Urinary bladder (tissue), 4 donors: ENCODE data around the gene RBL2. TPM values are rescaled to one million over a fixed set of nuclear protein-coding genes. Genes with fewer than 3 reads are reported as not detected.
A peak's percentile ranks its signal among the peaks of the same experiment; 100 is the strongest.
"Not testable (repeated sequence)": the region's sequence is repeated elsewhere in the genome, so short reads cannot be mapped to it uniquely, and the experiment has no call there.

Experiments used
- DNase-seq: peaks from one replicate; pipeline ENCODE4 v3.0.0-alpha.2; 2015; ENCODE audit errors: extremely low spot score
- H3K27ac ChIP-seq: one replicate; pipeline ENCODE4 v1.5.1; 2013; ENCODE audit warnings: low read depth, mild to moderate bottlenecking, moderate library complexity
- H3K36me3 ChIP-seq: one replicate; pipeline ENCODE4 v1.6.1; 2013; ENCODE audit warnings: mild to moderate bottlenecking, moderate library complexity; ENCODE audit not compliant: insufficient read depth
- H3K4me1 ChIP-seq: one replicate; pipeline ENCODE4 v1.6.1; 2013; ENCODE audit warnings: mild to moderate bottlenecking, moderate library complexity; ENCODE audit not compliant: insufficient read depth
- H3K4me3 ChIP-seq: one replicate; pipeline ENCODE4 v1.5.1; 2013; ENCODE audit warnings: low read depth, low read length
- WGBS: extraction: QIAGEN DNeasy Blood & Tissue Kit; methylation state at CpG from one replicate; pipeline ENCODE4 v1.1.7; 2013; 5-methylcytosine and 5-hydroxymethylcytosine counted together
- polyA plus RNA-seq: library from polyadenylated mRNA; stranded (reverse); fragments of 200-250 nt; gene quantifications from one replicate; pipeline ENCODE4 v1.2.3, GENCODE V29; 2013
- total RNA-seq: library from RNA; depleted of rRNA; stranded (reverse); fragments of >200 nt; gene quantifications from one replicate; pipeline ENCODE4 v1.2.3, GENCODE V29; 2014
- donor health status: healthy with polysubstance abuse.
- donor health status: healthy.

The RBL2 gene
- total and polyA plus RNA-seq, 2 donors = 67.3 to 175 TPM

- WGBS = 76% methylated on average over 2 of the region's 2 CpGs
- H3K4me1 ChIP-seq = peaks cover 2% of the 10 kb centered on the region
- DNase-seq = no peak
- H3K27ac ChIP-seq = no peak overlapping the region
- H3K4me3 ChIP-seq = no peak overlapping the region
- no peaks in the 10 kb centered on the region for H3K36me3 ChIP-seq
Measured at GRCh38 chr16:53515811-53516210, 81.5 kb downstream of the RBL2 start.

- no peak overlapping the region for H3K27ac ChIP-seq
- no peaks in the 10 kb centered on the region for H3K36me3 ChIP-seq
- no peak overlapping the region for H3K4me3 ChIP-seq
- peaks cover 2% of the 10 kb centered on the region for H3K4me1 ChIP-seq
- DNase-seq = no peak
- WGBS = 94% methylated on average over 4 of the region's 4 CpGs
Measured at GRCh38 chr16:53517851-53518250, 83.6 kb downstream of the RBL2 start.

GRCh38 chr16:53518550-53519416, 84.5 kb downstream of the RBL2 start:
- Histone ChIP-seq H3K27ac (peak overlapping the region; percentile 28), H3K36me3 (no peaks in the 10 kb centered on the region), H3K4me1 (peaks cover 2% of the 10 kb centered on the region), H3K4me3 (no peak overlapping the region)
- 46% methylated on average over 19 of the region's 19 CpGs for WGBS
- DNase-seq = no peak

- DNase-seq = no peak
- H3K27ac ChIP-seq = no peak overlapping the region
- 84% methylated on average over 8 of the region's 8 CpGs for WGBS
- H3K4me1 ChIP-seq = peaks cover 2% of the 10 kb centered on the region
- H3K36me3 ChIP-seq = no peaks in the 10 kb centered on the region
- no peak overlapping the region for H3K4me3 ChIP-seq
Measured at GRCh38 chr16:53519417-53520091, 85.3 kb downstream of the RBL2 start.

- no peaks in the 10 kb centered on the region for H3K4me1 ChIP-seq
- H3K36me3 ChIP-seq = no peaks in the 10 kb centered on the region
- 90% methylated on average over 21 of the region's 21 CpGs for WGBS
- no peak overlapping the region for H3K27ac ChIP-seq
- H3K4me3 ChIP-seq = no peak overlapping the region
- DNase-seq = no peak
Measured at GRCh38 chr16:53523126-53523804, 89.0 kb downstream of the RBL2 start.

- Histone ChIP-seq H3K4me3 (no peak overlapping the region), H3K27ac (no peak overlapping the region), H3K4me1 (no peaks in the 10 kb centered on the region), H3K36me3 (no peaks in the 10 kb centered on the region)
- WGBS = 85% methylated on average over 15 of the region's 15 CpGs
- no peak for DNase-seq
Measured at GRCh38 chr16:53523971-53524548, 89.8 kb downstream of the RBL2 start.

- Histone ChIP-seq H3K27ac (no peak overlapping the region), H3K4me3 (no peak overlapping the region), H3K4me1 (no peaks in the 10 kb centered on the region), H3K36me3 (no peaks in the 10 kb centered on the region)
- DNase-seq = no peak
- WGBS = 91% methylated on average over 6 of the region's 6 CpGs
Measured at GRCh38 chr16:53528797-53529196, 94.5 kb downstream of the RBL2 start.

GRCh38 chr16:53529513-53529912, 95.2 kb downstream of the RBL2 start:
- DNase-seq = no peak

GRCh38 chr16:53530046-53530445, 95.8 kb downstream of the RBL2 start:
- Histone ChIP-seq H3K4me1 (no peaks in the 10 kb centered on the region), H3K4me3 (no peak overlapping the region), H3K27ac (no peak overlapping the region), H3K36me3 (no peaks in the 10 kb centered on the region)
- DNase-seq = no peak
- whole genome bisulfite sequencing = 47% methylated on average over 10 of the region's 10 CpGs

More at GRCh38 chr16:53529513-53529912, 95.2 kb downstream of the RBL2 start:
- no peak overlapping the region for H3K4me3 ChIP-seq
- H3K4me1 ChIP-seq = no peaks in the 10 kb centered on the region
- H3K36me3 ChIP-seq = no peaks in the 10 kb centered on the region
- WGBS = 81% methylated on average over 14 of the region's 14 CpGs
- no peak overlapping the region for H3K27ac ChIP-seq

- no peaks in the 10 kb centered on the region for H3K36me3 ChIP-seq
- H3K27ac ChIP-seq = no peak overlapping the region
- DNase-seq = no peak
- H3K4me3 ChIP-seq = no peak overlapping the region
- WGBS = 75% methylated on average over 1 of the region's 1 CpG
- H3K4me1 ChIP-seq = no peaks in the 10 kb centered on the region
Measured at GRCh38 chr16:53530741-53531140, 96.5 kb downstream of the RBL2 start.

- 79% methylated on average over 2 of the region's 2 CpGs for WGBS
- no peaks in the 10 kb centered on the region for H3K4me1 ChIP-seq
- no peak overlapping the region for H3K4me3 ChIP-seq
- no peaks in the 10 kb centered on the region for H3K36me3 ChIP-seq
- H3K27ac ChIP-seq = no peak overlapping the region
- DNase-seq = no peak
Measured at GRCh38 chr16:53534206-53534605, 99.9 kb downstream of the RBL2 start.

- H3K4me1 ChIP-seq = no peaks in the 10 kb centered on the region
- DNase-seq = no peak
- no peak overlapping the region for H3K27ac ChIP-seq
- no peaks in the 10 kb centered on the region for H3K36me3 ChIP-seq
- 85% methylated on average over 5 of the region's 5 CpGs for WGBS
- H3K4me3 ChIP-seq = no peak overlapping the region
Measured at GRCh38 chr16:53537626-53538025, 103.4 kb downstream of the RBL2 start.

GRCh38 chr16:53539346-53539745, 105.1 kb downstream of the RBL2 start:
- 93% methylated on average over 25 of the region's 27 CpGs for WGBS
- not testable (repeated sequence) for DNase-seq, H3K36me3 ChIP-seq, H3K4me3 ChIP-seq, H3K27ac ChIP-seq, H3K4me1 ChIP-seq
